Activated T-cell treated with anti-CD3 and anti-CD28 coated beads, Interleukin-2, amount 50 U/mL, for 24 hours (primary cell): ENCODE results near the gene ANP32E.
"Not testable (repeated sequence)": the region's sequence is repeated elsewhere in the genome, so short reads cannot be mapped to it uniquely, and the experiment has no call there.

Experiments used
- DNase-seq: peaks from one replicate; pipeline ENCODE4 v3.0.0-alpha.2; 2020
- H3K27ac Mint-ChIP-seq: 2 replicates; pipeline ENCODE4 v1.8.0; 2020; ENCODE audit warnings: mild to moderate bottlenecking, mixed read lengths
- H3K27me3 Mint-ChIP-seq: 2 replicates; pipeline ENCODE4 v1.8.0; 2020; ENCODE audit warnings: mixed read lengths
- H3K36me3 Mint-ChIP-seq: 2 replicates; pipeline ENCODE4 v1.8.0; 2020; ENCODE audit warnings: low read depth, mixed read lengths
- H3K4me1 Mint-ChIP-seq: 2 replicates; pipeline ENCODE4 v1.8.0; 2020; ENCODE audit warnings: low read depth, mixed read lengths
- H3K4me3 Mint-ChIP-seq: 2 replicates; pipeline ENCODE4 v1.8.0; 2020; ENCODE audit warnings: mild to moderate bottlenecking, moderate library complexity, mixed read lengths
- H3K9me3 Mint-ChIP-seq: 2 replicates; pipeline ENCODE4 v1.8.0; 2020; ENCODE audit warnings: mixed read lengths

The ANP32E gene

DNA sequence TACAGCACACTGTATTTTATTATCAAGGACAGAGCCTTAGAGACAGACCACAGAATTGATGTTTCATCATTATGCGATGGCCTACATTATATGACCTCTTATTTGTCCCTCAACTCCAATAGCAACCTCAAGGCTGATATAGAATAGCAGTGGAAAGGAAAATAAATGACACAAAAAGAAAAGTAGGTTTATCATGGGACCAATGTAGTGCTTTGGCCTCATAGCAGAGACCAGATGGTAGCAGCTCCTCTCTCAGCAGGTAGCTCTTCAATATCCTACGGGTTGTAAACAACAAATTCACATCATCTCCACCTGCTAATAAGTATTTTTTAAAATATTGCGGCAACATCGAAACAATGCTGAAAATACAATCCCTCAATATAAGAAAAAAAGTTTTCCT is 25.2 kb downstream of the ANP32E start:
- Mint-ChIP-seq H3K9me3 (no peaks in the 10 kb centered on the region), H3K4me1 (peaks cover 18% of the 10 kb centered on the region), H3K4me3 (no peak overlapping the region), H3K27me3 (no peaks in the 10 kb centered on the region), H3K27ac (no peak overlapping the region), H3K36me3 (peaks cover 2% of the 10 kb centered on the region)
- no peak for DNase-seq

DNA sequence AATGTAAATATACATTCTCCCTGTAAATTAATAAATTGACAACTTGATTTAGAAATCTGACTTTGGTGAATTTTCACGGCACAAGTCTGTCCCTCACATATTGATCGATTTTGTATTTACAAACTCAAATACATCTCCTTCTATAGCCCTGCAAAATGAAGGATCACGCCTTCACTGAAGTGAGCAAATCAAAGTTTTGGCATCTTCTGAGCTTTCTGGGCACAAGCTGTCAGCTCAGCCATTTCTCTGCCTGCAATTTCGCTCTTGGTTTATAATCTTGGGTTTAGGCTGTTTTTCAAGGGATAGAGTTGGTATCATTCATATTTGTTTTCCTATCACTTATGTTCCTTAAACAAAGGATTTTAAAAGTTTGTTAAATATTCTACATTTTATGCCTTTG is 25.8 kb downstream of the ANP32E start:
- no peak overlapping the region for H3K4me3 Mint-ChIP-seq
- no peak overlapping the region for H3K27ac Mint-ChIP-seq
- peaks cover 2% of the 10 kb centered on the region for H3K36me3 Mint-ChIP-seq
- no peaks in the 10 kb centered on the region for H3K9me3 Mint-ChIP-seq
- H3K27me3 Mint-ChIP-seq: no peaks in the 10 kb centered on the region
- peaks cover 18% of the 10 kb centered on the region for H3K4me1 Mint-ChIP-seq
- DNase-seq: no peak

DNA sequence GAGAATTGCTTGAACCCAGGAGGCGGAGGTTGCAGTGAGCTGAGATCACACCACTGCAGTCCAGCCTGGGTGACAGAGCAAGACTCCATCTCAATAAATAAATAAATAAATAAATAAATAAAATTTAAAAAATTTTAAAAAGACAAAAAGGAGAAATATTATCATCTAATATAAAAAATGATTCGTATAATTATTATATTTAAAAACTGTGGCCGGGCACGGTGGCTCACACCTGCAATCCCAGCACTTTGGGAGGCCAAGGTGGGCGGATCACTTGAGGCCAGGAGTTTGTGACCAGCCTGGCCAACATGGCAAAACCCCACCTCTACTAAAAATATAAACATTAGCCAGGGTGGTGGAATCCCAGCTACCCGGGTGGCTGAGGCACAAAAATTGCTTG is 27.5 kb downstream of the ANP32E start:
- H3K27ac Mint-ChIP-seq, H3K4me1 Mint-ChIP-seq, H3K9me3 Mint-ChIP-seq, H3K36me3 Mint-ChIP-seq, H3K27me3 Mint-ChIP-seq, DNase-seq, H3K4me3 Mint-ChIP-seq: not testable (repeated sequence)

DNA sequence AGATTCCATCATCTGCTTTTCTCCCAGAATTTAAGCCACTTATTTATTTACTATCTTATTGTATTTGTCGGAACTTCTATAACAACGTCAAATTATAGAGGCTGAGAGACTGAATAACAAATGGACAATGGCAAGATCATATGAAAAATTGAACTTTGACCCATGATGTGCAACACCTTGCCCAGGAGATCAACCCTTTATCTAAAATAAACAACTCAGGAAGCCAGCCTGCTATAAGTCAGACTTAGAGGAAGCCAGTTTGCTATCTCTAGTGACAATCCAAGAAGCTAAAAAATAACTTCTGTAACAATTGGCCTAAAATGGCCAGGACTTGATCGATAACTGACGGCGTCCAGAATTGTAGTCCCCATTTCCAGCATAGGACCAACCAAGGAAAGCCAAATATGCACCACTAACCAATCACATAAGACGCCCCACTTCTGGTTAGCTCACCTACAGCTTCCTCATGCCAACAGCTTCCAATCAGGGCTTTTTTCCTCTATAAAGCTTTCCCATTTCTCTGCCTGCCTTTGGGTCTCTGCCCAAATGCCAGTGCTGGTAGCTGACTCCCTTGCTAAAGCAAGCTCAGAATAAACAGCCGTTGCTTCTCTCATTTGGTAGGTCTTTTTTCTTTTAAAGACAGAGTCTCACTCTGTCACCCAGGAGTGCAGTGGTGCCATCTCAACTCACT is 28.5 kb downstream of the ANP32E start:
- Mint-ChIP-seq H3K9me3 (no peaks in the 10 kb centered on the region), H3K4me1 (no peaks in the 10 kb centered on the region), H3K36me3 (no peaks in the 10 kb centered on the region), H3K27me3 (no peaks in the 10 kb centered on the region), H3K4me3 (no peak overlapping the region), H3K27ac (no peak overlapping the region)
- no peak for DNase-seq

DNA sequence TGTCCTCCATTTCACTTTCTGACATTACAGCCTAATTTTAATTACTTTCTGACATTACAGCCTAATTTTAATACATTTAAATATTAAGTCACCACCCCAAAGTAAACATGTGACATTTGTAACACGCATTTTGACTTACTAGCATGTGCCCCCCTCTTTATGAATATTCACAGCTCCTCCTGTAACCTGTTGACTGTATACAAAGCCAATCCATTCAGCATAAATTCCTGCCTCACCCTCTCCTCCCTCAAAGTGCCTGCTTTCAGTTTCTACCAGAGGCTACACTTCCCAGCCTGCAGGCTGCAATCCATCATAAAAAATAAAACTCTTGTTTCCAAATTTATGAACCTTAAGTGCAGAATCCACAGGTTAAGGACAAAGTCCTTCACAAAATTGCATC is 39.5 kb downstream of the ANP32E start:
- no peaks in the 10 kb centered on the region for H3K36me3 Mint-ChIP-seq
- no peak overlapping the region for H3K4me3 Mint-ChIP-seq
- no peaks in the 10 kb centered on the region for H3K4me1 Mint-ChIP-seq
- H3K27me3 Mint-ChIP-seq: no peaks in the 10 kb centered on the region
- H3K27ac Mint-ChIP-seq: no peak overlapping the region
- no peak for DNase-seq
- H3K9me3 Mint-ChIP-seq: no peaks in the 10 kb centered on the region

DNA sequence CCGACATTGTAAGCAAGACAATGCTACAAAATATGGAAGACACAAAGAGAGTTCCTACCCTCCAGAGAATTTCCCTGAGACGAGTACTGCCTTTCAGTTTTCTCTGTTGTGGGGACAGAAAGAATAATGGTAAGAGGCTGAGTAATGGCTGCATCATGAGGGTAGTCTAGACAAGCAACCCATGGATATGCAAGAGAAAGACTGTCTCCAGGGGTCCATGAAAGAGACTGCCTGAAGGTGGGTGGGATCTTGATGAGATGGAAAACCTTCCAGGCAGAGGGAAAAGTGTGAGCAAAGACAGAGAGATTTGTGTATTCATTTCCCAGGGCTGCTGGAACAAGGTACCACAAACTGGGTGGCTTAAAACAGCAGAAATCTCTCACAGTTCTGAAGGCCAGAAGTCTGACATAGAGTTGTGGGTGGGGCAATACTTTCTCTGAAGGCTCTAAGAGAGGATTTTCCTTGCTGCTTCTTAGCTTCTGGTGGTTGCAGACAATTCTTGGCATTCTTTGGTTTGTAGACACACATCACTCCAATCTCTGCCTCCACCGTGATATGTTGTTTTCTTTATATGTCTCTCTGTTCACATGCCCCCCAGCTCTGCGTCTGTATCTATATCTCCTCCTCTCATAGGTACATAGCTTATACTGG is 41.4 kb downstream of the ANP32E start:
- no peak for DNase-seq
- Mint-ChIP-seq H3K27ac (no peak overlapping the region), H3K9me3 (no peaks in the 10 kb centered on the region), H3K36me3 (no peaks in the 10 kb centered on the region), H3K4me1 (no peaks in the 10 kb centered on the region), H3K4me3 (no peak overlapping the region), H3K27me3 (no peaks in the 10 kb centered on the region)

DNA sequence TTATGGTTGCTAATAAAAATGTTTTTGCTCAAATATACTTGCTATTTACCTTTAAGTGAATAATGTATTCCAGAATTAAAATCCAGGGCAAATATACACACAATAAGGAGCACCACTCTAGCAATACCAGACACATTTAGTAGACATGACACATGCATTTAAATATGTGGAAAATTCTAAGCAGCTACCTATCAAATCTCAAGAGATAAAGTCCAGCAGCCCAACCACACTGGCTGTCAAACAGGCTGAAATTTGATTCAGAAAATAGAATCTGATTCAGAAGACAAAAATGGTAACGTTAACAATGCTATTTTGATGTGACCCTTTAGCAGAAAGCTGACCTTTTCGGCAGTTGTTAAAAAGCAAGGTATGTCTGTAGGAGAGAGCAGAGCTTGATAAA is 43.9 kb downstream of the ANP32E start:
- no peaks in the 10 kb centered on the region for H3K9me3 Mint-ChIP-seq
- no peak for DNase-seq

DNA sequence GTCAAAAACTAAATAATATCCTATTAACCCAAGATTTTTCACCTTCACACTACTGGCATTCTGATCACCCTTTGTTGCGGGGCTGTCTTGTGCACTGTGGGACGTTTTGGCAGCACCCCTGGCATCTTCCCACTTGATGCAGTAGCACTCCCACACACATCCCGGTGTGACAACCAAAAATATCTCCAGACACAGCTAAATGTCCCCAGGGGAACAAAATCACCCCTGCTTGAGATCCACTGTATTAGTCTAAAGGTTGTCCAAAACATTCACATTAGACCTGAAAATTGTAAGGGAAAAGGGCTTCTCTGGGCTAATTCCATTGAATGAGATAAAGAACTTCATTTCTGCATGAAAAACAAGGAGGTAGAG is 48.4 kb downstream of the ANP32E start:
- Mint-ChIP-seq H3K9me3 (no peaks in the 10 kb centered on the region), H3K36me3 (no peaks in the 10 kb centered on the region), H3K4me3 (no peak overlapping the region), H3K27ac (no peak overlapping the region), H3K27me3 (no peaks in the 10 kb centered on the region), H3K4me1 (peaks cover 12% of the 10 kb centered on the region)
- DNase-seq: no peak

More for the DNA sequence above, 43.9 kb downstream of the ANP32E start:
- Mint-ChIP-seq H3K27ac (no peak overlapping the region), H3K36me3 (no peaks in the 10 kb centered on the region), H3K4me3 (no peak overlapping the region), H3K27me3 (no peaks in the 10 kb centered on the region), H3K4me1 (peaks cover 8% of the 10 kb centered on the region)

DNA sequence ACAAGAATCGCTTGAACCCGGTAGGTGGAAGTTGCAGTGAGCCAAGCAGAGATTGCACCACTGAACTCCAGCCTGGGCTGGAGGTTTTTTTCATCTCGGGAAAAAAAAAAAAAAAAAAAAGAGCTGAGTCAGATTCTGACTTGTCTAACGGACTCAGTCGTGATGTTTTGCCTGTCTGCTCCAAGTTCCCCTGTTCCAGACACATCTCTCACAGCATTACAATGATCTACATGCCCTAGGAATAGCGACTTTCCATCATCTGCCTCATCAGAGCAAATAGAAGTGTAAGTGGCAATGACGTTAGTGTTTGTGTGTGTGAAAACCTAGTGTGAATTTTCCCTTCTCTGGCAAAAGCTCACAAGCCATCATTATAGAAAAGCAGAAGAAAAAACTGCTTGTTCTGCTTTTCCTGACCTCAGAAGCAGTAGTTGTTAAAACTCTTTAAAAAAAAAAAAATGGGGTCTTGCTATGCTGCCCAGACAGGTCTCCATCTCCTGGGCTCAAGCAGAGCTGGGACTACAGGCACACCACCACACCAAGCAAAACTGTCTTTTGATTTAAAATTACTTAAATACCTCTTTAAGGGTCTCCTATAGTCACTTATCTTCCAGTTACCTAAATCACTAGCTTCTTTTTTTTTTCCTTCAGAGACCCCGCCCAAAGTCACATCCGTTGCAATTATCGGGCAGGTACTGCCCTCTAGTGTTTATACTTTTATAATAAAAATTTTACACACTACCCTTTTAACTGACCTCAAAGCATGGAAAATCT is 48.9 kb downstream of the ANP32E start:
- no peak for DNase-seq
- Mint-ChIP-seq H3K27me3 (no peaks in the 10 kb centered on the region), H3K4me1 (peaks cover 12% of the 10 kb centered on the region), H3K4me3 (peak overlapping the region; percentile 51), H3K36me3 (no peaks in the 10 kb centered on the region), H3K27ac (peak overlapping the region; percentile 38), H3K9me3 (no peaks in the 10 kb centered on the region)

DNA sequence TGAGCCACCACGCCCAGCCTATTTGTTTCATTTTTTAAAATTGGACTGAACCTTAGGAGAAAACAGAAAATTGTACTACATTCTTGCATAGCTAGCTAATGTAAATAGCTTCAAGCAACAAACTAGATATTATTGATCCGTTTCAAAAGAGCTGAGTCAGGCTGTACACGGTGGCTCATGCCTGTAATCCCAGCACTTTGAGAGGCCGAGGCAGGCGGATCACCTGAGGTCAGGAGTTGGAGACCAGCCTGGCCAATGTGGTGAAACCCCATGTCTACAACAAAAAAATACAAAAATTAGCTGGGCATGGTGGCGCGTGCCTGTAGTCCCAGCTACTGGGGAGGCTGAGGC is 49.5 kb downstream of the ANP32E start:
- H3K36me3 Mint-ChIP-seq, H3K9me3 Mint-ChIP-seq, H3K27me3 Mint-ChIP-seq, H3K27ac Mint-ChIP-seq: not testable (repeated sequence)
- peak overlapping the region; percentile 51 for H3K4me3 Mint-ChIP-seq
- DNase-seq: peak; percentile 32
- H3K4me1 Mint-ChIP-seq: peaks cover 12% of the 10 kb centered on the region

DNA sequence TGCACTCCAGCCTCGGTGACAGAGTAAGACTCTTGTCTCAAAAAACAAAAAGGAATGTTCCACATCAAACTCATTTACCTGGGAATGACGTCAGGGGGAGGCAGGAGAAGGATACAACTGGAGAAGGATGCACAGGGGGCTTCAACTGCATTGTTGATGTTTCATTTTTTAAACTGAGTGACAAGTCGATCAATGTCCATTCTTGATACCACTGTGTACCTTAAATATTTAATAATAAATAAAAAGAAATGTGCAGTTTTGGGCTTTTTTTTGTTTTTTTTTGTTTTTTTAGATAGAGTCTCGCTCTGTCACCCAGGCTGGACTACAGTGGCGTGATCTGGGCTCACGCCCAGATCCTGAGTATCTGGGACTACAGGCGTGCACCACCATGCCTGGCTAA is 50.4 kb downstream of the ANP32E start:
- Mint-ChIP-seq H3K9me3 (no peaks in the 10 kb centered on the region), H3K4me3 (no peak overlapping the region), H3K27ac (no peak overlapping the region), H3K27me3 (no peaks in the 10 kb centered on the region), H3K4me1 (peaks cover 12% of the 10 kb centered on the region), H3K36me3 (no peaks in the 10 kb centered on the region)
- no peak for DNase-seq

DNA sequence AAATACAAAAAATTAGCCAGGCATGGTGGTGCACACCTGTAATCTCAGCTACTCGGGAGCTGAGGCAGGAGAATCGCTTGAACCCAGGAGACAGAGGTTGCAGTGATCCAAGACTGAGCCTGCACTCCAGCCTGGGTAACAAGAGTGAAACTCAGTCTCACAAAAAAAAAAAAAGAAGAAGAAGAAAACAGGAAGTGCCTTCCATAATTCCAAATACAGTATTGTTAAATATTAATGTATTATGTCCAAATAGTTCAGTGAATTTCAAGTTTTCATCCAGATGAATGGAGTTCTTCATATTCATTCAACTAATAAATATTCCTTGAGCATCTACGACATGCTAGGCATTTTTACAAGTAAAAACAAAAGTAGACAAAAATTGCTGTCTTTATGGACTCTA is 52.9 kb downstream of the ANP32E start:
- no peaks in the 10 kb centered on the region for H3K9me3 Mint-ChIP-seq
- H3K27ac Mint-ChIP-seq: no peak overlapping the region
- H3K36me3 Mint-ChIP-seq: no peaks in the 10 kb centered on the region
- no peak overlapping the region for H3K4me3 Mint-ChIP-seq
- H3K27me3 Mint-ChIP-seq: no peaks in the 10 kb centered on the region
- peaks cover 12% of the 10 kb centered on the region for H3K4me1 Mint-ChIP-seq
- DNase-seq: no peak

DNA sequence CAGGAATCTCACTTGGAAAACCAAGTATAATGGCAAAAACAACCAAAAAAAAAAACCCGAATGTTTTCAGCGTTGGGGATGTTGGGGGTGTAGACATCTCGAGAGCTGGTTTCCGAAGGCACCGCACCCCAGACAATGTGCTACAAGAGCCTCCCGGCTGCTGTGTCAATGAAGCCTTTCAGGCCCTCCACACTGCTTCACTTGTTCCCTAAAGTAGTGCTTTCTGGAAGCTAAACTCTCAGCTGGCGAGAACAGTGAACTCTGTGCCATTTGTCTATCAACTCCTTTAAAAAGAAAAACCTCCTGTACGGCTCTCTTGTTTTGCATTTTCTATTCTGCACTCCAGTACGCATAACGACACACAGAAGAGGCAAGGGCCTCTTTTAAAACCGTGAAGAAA is 53.7 kb downstream of the ANP32E start:
- no peak overlapping the region for H3K27ac Mint-ChIP-seq
- no peaks in the 10 kb centered on the region for H3K27me3 Mint-ChIP-seq
- H3K9me3 Mint-ChIP-seq: no peaks in the 10 kb centered on the region
- no peak overlapping the region for H3K4me3 Mint-ChIP-seq
- H3K36me3 Mint-ChIP-seq: no peaks in the 10 kb centered on the region
- peaks cover 5% of the 10 kb centered on the region for H3K4me1 Mint-ChIP-seq
- DNase-seq: no peak

DNA sequence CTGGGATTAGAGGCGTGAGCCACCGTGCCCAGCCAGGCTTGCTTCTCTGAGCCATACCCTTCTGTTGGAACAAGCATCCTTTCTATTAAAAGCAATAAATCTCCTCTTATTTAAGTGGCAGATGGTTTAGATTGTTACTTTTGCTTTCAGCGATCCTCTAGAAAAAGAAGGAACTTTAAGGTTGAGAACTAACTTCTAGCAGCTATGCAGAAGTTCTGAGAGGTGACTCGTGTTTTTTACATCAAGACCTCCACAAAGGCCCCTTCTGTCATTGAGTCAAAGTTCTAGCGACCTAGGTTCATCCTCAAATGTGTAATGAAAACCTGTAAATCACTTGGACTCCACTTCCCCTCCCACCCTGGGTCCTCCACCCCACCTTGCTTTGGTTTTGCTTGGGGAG is 55.4 kb downstream of the ANP32E start:
- no peak for DNase-seq
- H3K27me3 Mint-ChIP-seq: no peaks in the 10 kb centered on the region
- H3K36me3 Mint-ChIP-seq: no peaks in the 10 kb centered on the region
- no peaks in the 10 kb centered on the region for H3K4me1 Mint-ChIP-seq
- H3K4me3 Mint-ChIP-seq: no peak overlapping the region
- no peaks in the 10 kb centered on the region for H3K9me3 Mint-ChIP-seq
- H3K27ac Mint-ChIP-seq: no peak overlapping the region

DNA sequence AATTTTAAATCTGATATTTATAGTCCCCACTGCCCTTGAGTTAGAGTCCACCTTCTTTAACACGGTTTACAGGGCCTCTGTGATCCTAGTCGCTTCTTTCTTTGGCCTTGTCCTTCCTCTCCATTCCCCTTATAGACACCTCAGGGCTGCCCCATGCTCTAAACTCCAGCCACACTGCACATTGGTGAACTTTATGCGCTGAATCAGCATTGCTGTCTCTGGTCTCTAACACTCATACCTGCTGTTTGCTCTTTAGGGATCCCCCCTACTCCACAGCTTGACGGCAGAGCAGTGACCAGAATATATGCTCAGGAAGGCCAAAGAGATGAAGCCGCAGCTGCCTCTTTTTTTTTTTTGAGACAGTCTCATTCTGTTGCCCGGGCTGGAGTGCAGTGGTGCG is 56.0 kb downstream of the ANP32E start:
- Mint-ChIP-seq H3K27me3 (no peaks in the 10 kb centered on the region), H3K4me1 (no peaks in the 10 kb centered on the region), H3K4me3 (no peak overlapping the region), H3K9me3 (no peaks in the 10 kb centered on the region), H3K27ac (no peak overlapping the region), H3K36me3 (no peaks in the 10 kb centered on the region)
- DNase-seq: no peak
